OCI-LY1 (cell line): ENCODE data around the gene SIK2.

Experiments used
- H2AFZ ChIP-seq: fragments of 200-600 bp; sonication (generic), shearing (Covaris generic); 2 replicates; pipeline ENCODE4 v1.6.0; 2014; ENCODE audit warnings: antibody characterized with exemption, mild to moderate bottlenecking, low read length
- H3F3A ChIP-seq: fragments of 200-600 bp; sonication (generic), shearing (Covaris generic); 2 replicates; pipeline ENCODE4 v1.6.0; 2014; ENCODE audit warnings: mild to moderate bottlenecking, antibody characterized with exemption, low read length, moderate library complexity; ENCODE audit not compliant: insufficient read depth
- H3K27ac ChIP-seq: fragments of 200-600 bp; sonication (generic); 2 replicates; pipeline ENCODE4 v1.5.1; 2014; ENCODE audit warnings: low read length, mixed run types, mild to moderate bottlenecking, low read depth; ENCODE audit not compliant: poor library complexity, severe bottlenecking
- H3K27me3 ChIP-seq: fragments of 200-600 bp; sonication (generic); 2 replicates; pipeline ENCODE4 v1.6.0; 2014; ENCODE audit warnings: antibody characterized with exemption, mild to moderate bottlenecking, low read length, moderate library complexity; ENCODE audit not compliant: insufficient read depth
- H3K36me3 ChIP-seq: fragments of 200-600 bp; sonication (generic); 2 replicates; pipeline ENCODE4 v1.6.1; 2014; ENCODE audit warnings: mild to moderate bottlenecking, antibody characterized with exemption, low read length, moderate library complexity, mixed read lengths; ENCODE audit not compliant: insufficient read depth
- H3K4me1 ChIP-seq: fragments of 200-600 bp; sonication (generic); 2 replicates; pipeline ENCODE4 v1.5.1; 2014; ENCODE audit warnings: mild to moderate bottlenecking, low read length, moderate library complexity; ENCODE audit not compliant: insufficient read depth, severe bottlenecking
- H3K4me2 ChIP-seq: fragments of 200-600 bp; sonication (generic), shearing (Covaris generic); 2 replicates; pipeline ENCODE4 v1.6.1; 2014; ENCODE audit warnings: low read length
- H3K4me3 ChIP-seq: fragments of 200-600 bp; sonication (generic); 2 replicates; pipeline ENCODE4 v1.5.1; 2014; ENCODE audit warnings: low read length, low read depth, mild to moderate bottlenecking, mixed read lengths; ENCODE audit not compliant: poor library complexity, severe bottlenecking
- H3K79me2 ChIP-seq: fragments of 200-600 bp; shearing (Covaris generic); 2 replicates; pipeline ENCODE4 v1.6.1; 2016; ENCODE audit warnings: mixed run types, low read length, mixed read lengths; ENCODE audit not compliant: insufficient read depth
- H3K9ac ChIP-seq: fragments of 200-600 bp; sonication (generic), shearing (Covaris generic); 2 replicates; pipeline ENCODE4 v1.6.1; 2014; ENCODE audit warnings: mild to moderate bottlenecking, low read length, mixed read lengths
- H3K9me2 ChIP-seq: fragments of 200-600 bp; sonication (generic), shearing (Covaris generic); 2 replicates; pipeline ENCODE4 v1.6.1; 2014; ENCODE audit warnings: low read depth, mild to moderate bottlenecking, low read length, mixed read lengths
- H3K9me3 ChIP-seq: fragments of 200-600 bp; shearing (Covaris generic); 2 replicates; pipeline ENCODE4 v1.6.1; 2014; ENCODE audit warnings: low read length, mixed read lengths
- H4K20me1 ChIP-seq: fragments of 200-600 bp; sonication (generic), shearing (Covaris generic); 2 replicates; pipeline ENCODE4 v1.6.0; 2016; ENCODE audit warnings: mild to moderate bottlenecking, low read length; ENCODE audit not compliant: insufficient read depth
- CTCF ChIP-seq: fragments of 200-600 bp; sonication (generic), shearing (Covaris generic); IDR thresholded peaks from 2 replicates; pipeline ENCODE4 v1.5.1; 2017; ENCODE audit warnings: mild to moderate bottlenecking, antibody characterized with exemption, low read length, moderate library complexity, mixed read lengths
- EZH2 ChIP-seq: fragments of 200-600 bp; sonication (generic), shearing (Covaris generic); IDR thresholded peaks from 2 replicates; pipeline ENCODE4 v1.8.0; 2017; ENCODE audit warnings: borderline replicate concordance, mixed run types, mild to moderate bottlenecking, antibody characterized with exemption, low read length, moderate library complexity, mixed read lengths

Gene SIK2

GRCh38 chr11:111699579-111700156, 97.4 kb downstream of the SIK2 start:
- Histone ChIP-seq H3K27me3 (no peaks in the 10 kb centered on the region), H3K4me3 (no peak overlapping the region), H3K9me3 (no peaks in the 10 kb centered on the region), H3K9me2 (no peaks in the 10 kb centered on the region), H3K4me1 (peaks cover 13% of the 10 kb centered on the region), H2AFZ (no peak overlapping the region), H4K20me1 (no peaks in the 10 kb centered on the region), H3K79me2 (no peaks in the 10 kb centered on the region), H3K36me3 (peaks cover 26% of the 10 kb centered on the region; the same call in 1 of the 2 replicates), H3F3A (no peaks in the 10 kb centered on the region), H3K4me2 (no peak overlapping the region), H3K27ac (no peak overlapping the region), H3K9ac (no peak overlapping the region)
- TF ChIP-seq EZH2 (no peak), CTCF (no peak)

- Histone ChIP-seq H3K79me2 (no peaks in the 10 kb centered on the region), H4K20me1 (no peaks in the 10 kb centered on the region), H2AFZ (no peak overlapping the region), H3K4me2 (no peak overlapping the region), H3F3A (no peaks in the 10 kb centered on the region), H3K27ac (no peak overlapping the region), H3K4me1 (peaks cover 13% of the 10 kb centered on the region), H3K36me3 (peaks cover 31% of the 10 kb centered on the region; the same call in 1 of the 2 replicates), H3K9me2 (no peaks in the 10 kb centered on the region), H3K27me3 (no peaks in the 10 kb centered on the region), H3K9me3 (no peaks in the 10 kb centered on the region), H3K9ac (no peak overlapping the region), H3K4me3 (no peak overlapping the region)
- no peak for TF ChIP-seq EZH2
- no peak for TF ChIP-seq CTCF
Observed at GRCh38 chr11:111700162-111700561, 97.9 kb downstream of the SIK2 start.

- H2AFZ ChIP-seq = no peak overlapping the region
- H3K4me2 ChIP-seq = no peak overlapping the region
- peaks cover 50% of the 10 kb centered on the region; the same call in 1 of the 2 replicates for H3K36me3 ChIP-seq
- H3F3A ChIP-seq = no peaks in the 10 kb centered on the region
- H3K9ac ChIP-seq = no peak overlapping the region
- no peak overlapping the region for H3K4me3 ChIP-seq
- H3K27me3 ChIP-seq = no peaks in the 10 kb centered on the region
- H4K20me1 ChIP-seq = no peaks in the 10 kb centered on the region
- H3K27ac ChIP-seq = no peak overlapping the region
- TF ChIP-seq EZH2 = no peak
- TF ChIP-seq CTCF = no peak
- H3K4me1 ChIP-seq = peaks cover 8% of the 10 kb centered on the region
- no peaks in the 10 kb centered on the region for H3K79me2 ChIP-seq
- H3K9me3 ChIP-seq = no peaks in the 10 kb centered on the region
- H3K9me2 ChIP-seq = no peaks in the 10 kb centered on the region
Observed at GRCh38 chr11:111702623-111703022, 100.4 kb downstream of the SIK2 start.
